ENCODE results near the gene ATP13A4.

GRCh38 chr3:193490580-193490979 is 64.1 kb downstream of the ATP13A4 start:
- TF ChIP-seq CTCF (IDR thresholded peaks at IDR 0.05; ENCODE audit: low read depth, low read length, poor library complexity, severe bottlenecking) (no peak), EZH2phosphoT487 (IDR thresholded peaks at IDR 0.05; ENCODE audit: borderline replicate concordance, low read length) (no peak)
